Testis (tissue), 3 donors: ENCODE results near the gene FBXO31. TPM values are rescaled to one million over a fixed set of nuclear protein-coding genes. Genes with fewer than 3 reads are reported as not detected.

Experiments
- DNase-seq: peaks from one replicate; pipeline ENCODE4 v3.0.0-alpha.2; 2019
- H3K27ac ChIP-seq, 2 donors: fragments of 200-600 bp; sonication (generic); one replicate each; pipeline ENCODE4 v1.5.1; 2019
- H3K27me3 ChIP-seq: fragments of 200-600 bp; sonication (generic); one replicate; pipeline ENCODE4 v1.5.1; 2019
- H3K36me3 ChIP-seq: fragments of 200-600 bp; sonication (generic); one replicate; pipeline ENCODE4 v1.5.1; 2017; ENCODE audit warnings: low read depth; ENCODE audit errors: missing control alignments
- H3K4me1 ChIP-seq: fragments of 200-600 bp; sonication (generic); one replicate; pipeline ENCODE4 v1.5.1; 2019
- H3K4me3 ChIP-seq, 2 donors: fragments of 200-600 bp; sonication (generic); one replicate each; pipeline ENCODE4 v1.5.1; 2017 to 2019
- H3K9me3 ChIP-seq: fragments of 200-600 bp; sonication (generic); one replicate; pipeline ENCODE4 v1.5.1; 2017
- CTCF ChIP-seq, 3 experiments: fragments of 450-650 bp in 2 of 3; fragments of 200-600 bp in 1 of 3; sonication (generic) in 1 of 3; IDR thresholded peaks; one replicate each; pipeline ENCODE4 v1.5.1; 2016 to 2019; ENCODE audit warnings: antibody characterized with exemption in 3 of 3, mild to moderate bottlenecking in 2 of 3, moderate library complexity in 1 of 3
- POLR2A ChIP-seq: fragments of 450-650 bp; IDR thresholded peaks from one replicate; pipeline ENCODE4 v1.6.1; 2017; ENCODE audit warnings: antibody characterized with exemption, mild to moderate bottlenecking, moderate library complexity
- WGBS, 2 donors: methylation state at CpG; one replicate each; pipeline ENCODE4 v1.1.5; 2018; 5-methylcytosine and 5-hydroxymethylcytosine counted together
- intact Hi-C: fragments of 100-400 bp; cut with DNase I; formaldehyde crosslinking; loops from one replicate; pipeline ENCODE4 v1.15.1; 2023; ENCODE audit warnings: low total_unique reads
- polyA plus RNA-seq: library from polyadenylated mRNA; stranded (reverse); fragments of 350-450 nt; fragmentation: Illumina TruSeq; extraction: RNeasy Lipid Tissue Mini Kit (QIAGEN cat#74804); gene quantifications from one replicate; pipeline ENCODE4 v1.2.3, GENCODE V29; 2014; ENCODE audit warnings: low read depth, low replicate concordance; ENCODE audit not compliant: insufficient read depth
- total RNA-seq, 2 donors: library from RNA; depleted of rRNA; stranded (reverse); fragments of >200 nt; gene quantifications; one replicate each; pipeline ENCODE4 v1.2.3, GENCODE V29; 2016

Gene FBXO31
- total and polyA plus RNA-seq, 3 donors from 2014 or later, result 73.9 to 215 (median 115) TPM

GRCh38 chr16:87336434-87337240, 46.9 kb downstream of the FBXO31 start:
- H3K27me3 ChIP-seq, result no peaks in the 10 kb centered on the region
- intact Hi-C loops, result no loop called here
- no peaks in the 10 kb centered on the region for H3K9me3 ChIP-seq
- no peak for DNase-seq
- WGBS, 2 donors, result 71 to 82% methylated on average over 17 to 19 of the region's 19 CpGs
- no peak overlapping the region for H3K27ac ChIP-seq
- peaks cover 4% of the 10 kb centered on the region for H3K4me1 ChIP-seq
- TF ChIP-seq CTCF (IDR thresholded peaks at IDR 0.05) (no peak), POLR2A (no peak)
- H3K36me3 ChIP-seq, result no peaks in the 10 kb centered on the region
- no peak overlapping the region for H3K4me3 ChIP-seq

- Histone ChIP-seq H3K9me3 (no peaks in the 10 kb centered on the region), H3K27me3 (no peaks in the 10 kb centered on the region), H3K4me3 (no peak overlapping the region), H3K36me3 (no peaks in the 10 kb centered on the region), H3K27ac (no peak overlapping the region), H3K4me1 (peaks cover 4% of the 10 kb centered on the region)
- no peak for TF ChIP-seq CTCF (IDR thresholded peaks at IDR 0.05)
- TF ChIP-seq POLR2A, result no peak
- intact Hi-C loops, result no loop called here
- no peak for DNase-seq
- WGBS, 2 donors, result 79% methylated on average over 13 to 19 of the region's 19 CpGs
Measured at GRCh38 chr16:87335625-87336433, 47.7 kb downstream of the FBXO31 start.

- Histone ChIP-seq H3K36me3 (no peaks in the 10 kb centered on the region), H3K4me3 (no peak overlapping the region), H3K27ac (no peak overlapping the region), H3K27me3 (no peaks in the 10 kb centered on the region), H3K4me1 (peaks cover 4% of the 10 kb centered on the region), H3K9me3 (no peaks in the 10 kb centered on the region)
- WGBS, 2 donors, result 89 to 90% methylated on average over 10 to 27 of the region's 29 CpGs
- TF ChIP-seq POLR2A, result no peak
- no peak for TF ChIP-seq CTCF (IDR thresholded peaks at IDR 0.05)
- intact Hi-C loops, result no loop called here
- DNase-seq, result no peak
Measured at GRCh38 chr16:87334651-87335624, 48.6 kb downstream of the FBXO31 start.

GRCh38 chr16:87333581-87334331, 49.8 kb downstream of the FBXO31 start:
- TF ChIP-seq CTCF (IDR thresholded peaks at IDR 0.05) (no peak), POLR2A (no peak)
- Histone ChIP-seq H3K4me1 (peaks cover 4% of the 10 kb centered on the region), H3K27me3 (no peaks in the 10 kb centered on the region), H3K36me3 (no peaks in the 10 kb centered on the region), H3K9me3 (no peaks in the 10 kb centered on the region), H3K4me3 (no peak overlapping the region), H3K27ac (no peak overlapping the region)
- WGBS, 2 donors, result 89 to 91% methylated on average over 27 to 41 of the region's 41 CpGs
- intact Hi-C loops, result no loop called here
- DNase-seq, result no peak
